Muscle of arm (tissue), 12 donors: ENCODE data around the gene TNRC18. TPM values are rescaled to one million over a fixed set of nuclear protein-coding genes. Genes with fewer than 3 reads are reported as not detected.
"Not testable (repeated sequence)": the region's sequence is repeated elsewhere in the genome, so short reads cannot be mapped to it uniquely, and the experiment has no call there.

Source experiments
- DNase-seq: peaks from one replicate; pipeline ENCODE4 v3.0.0-alpha.2; 2013
- polyA plus RNA-seq, 12 donors: library from polyadenylated mRNA; unstranded; fragments of 120-200 nt; gene quantifications; one replicate each; pipeline ENCODE4 v1.2.1, GENCODE V29; 2013; ENCODE audit not compliant: insufficient read length in 12 of 12

Gene TNRC18
- polyA plus RNA-seq, 12 donors: 38.0 to 122 (median 44.6) TPM; not detected in 1

DNA sequence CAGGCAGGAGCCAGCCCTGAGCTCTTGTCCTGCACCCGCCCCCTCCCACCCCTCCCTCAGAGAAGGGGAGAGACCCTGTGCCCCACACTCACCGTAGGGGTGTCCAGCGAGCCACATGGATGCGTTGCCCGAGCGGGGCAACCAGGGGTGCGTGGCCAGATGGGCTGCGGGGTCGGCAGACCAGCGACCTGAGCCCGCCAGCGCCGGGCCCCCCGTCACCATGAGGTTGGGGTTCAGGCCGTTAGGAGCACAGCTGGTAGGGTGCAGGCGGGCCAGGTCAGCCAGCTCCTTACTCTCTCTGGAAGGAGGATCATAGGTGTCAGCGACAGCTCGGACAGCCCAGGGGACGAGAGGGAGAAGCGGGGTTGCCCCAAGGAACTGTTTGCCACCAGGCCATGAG is 46.4 kb downstream of the TNRC18 start:
- DNase-seq: no peak

DNA sequence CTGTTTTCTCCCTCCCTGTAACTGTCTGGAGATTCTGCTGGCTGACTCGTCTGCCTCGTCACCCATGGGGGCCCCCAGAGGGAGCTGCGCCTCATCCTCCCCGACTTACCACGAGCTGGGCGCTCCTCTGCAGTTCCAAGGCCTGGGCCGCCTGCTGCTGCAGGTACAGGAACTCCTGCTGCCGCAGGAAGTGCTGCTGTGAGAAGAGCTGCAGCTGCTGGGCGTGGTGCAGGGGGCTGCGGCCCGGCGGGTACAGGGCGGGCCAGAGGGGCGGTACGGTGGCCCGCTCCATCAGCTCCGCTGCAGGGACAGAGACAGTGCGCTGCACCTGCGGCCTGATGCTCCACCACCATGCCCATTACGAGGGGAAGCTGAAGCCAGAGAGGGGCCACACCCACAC is 47.7 kb downstream of the TNRC18 start:
- DNase-seq: no peak

DNA sequence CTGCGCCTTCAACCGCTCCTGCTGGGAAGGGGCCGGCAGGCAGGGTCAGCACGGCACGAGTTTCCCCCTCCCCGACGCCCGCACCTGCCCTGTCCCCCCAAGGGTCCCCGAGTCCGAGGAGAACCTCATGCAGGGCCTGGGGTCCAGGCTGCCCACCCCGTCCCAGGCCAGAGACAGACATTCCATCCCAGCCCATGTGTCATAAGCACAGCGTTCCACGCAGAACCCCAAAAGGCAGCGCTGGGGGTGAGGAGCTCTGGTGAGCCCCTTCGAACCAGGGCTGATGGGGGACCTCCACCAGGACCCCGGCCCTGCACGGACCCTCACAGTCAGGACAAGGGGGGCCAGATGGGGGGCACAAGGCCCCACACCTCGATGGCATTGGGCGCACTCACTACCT is 49.2 kb downstream of the TNRC18 start:
- no peak for DNase-seq

DNA sequence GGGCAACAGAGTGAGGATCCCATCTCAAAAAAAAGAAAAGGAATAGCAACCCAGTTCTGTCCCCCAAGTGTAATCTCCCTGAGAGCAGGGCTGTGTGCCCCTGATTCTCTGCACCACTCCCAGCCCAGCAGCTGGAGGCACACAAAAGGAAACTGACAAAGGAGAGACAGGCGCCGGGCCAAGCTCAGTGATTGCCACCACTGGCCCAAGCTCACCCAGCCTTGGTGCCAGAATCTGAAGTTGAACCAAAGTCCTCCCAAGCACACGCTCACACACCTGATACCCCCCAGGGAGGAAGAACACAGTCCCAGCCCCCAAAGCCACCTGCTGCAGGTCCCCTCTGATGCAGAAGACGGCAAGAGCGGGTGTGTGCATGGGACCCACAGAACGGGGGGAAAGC is 50.3 kb downstream of the TNRC18 start:
- no peak for DNase-seq

DNA sequence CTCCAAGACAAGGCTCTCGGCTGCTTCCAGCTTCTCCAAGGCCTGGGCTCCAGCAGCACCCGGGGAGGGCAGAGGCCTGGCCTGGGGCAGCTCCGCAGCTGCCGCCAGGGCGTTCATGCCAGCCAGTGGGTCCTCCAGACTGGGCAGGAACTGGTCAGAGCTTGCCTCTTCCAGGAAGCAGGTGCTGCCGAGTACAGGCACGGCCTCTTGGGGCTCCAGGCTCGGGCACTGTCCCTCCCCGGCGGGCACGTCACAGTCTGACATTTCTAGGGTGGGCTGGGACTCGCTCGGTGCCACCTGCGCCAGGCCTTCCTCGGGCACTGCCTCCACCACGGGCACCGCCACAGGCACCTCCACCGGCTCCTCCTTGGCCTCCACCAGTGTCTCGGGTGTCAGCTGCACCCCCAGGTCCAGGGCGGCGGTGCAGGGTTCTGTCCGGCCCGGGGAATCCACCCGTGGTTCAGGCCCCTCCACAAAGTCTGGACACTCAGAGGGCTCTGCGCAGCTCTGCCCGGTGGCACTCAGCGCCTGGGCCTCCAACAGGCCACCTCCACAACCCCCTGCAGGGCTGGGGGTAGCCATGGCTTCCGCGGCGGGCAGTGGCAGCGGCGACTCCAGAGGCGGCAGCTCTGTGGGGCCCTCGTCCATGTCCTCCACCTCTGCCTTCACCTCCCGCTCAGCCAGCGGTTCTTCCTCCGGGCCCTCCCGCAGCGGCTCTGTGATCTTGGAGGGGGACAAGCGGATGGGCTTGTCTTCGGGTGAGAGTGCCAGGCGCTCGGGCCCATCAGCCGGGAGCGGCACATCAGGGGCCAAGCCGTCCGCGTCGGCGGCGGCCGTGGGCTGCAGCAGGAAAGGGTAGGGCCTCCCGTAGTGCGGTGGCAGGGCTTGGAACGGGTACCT is 52.9 kb downstream of the TNRC18 start:
- DNase-seq: no peak

DNA sequence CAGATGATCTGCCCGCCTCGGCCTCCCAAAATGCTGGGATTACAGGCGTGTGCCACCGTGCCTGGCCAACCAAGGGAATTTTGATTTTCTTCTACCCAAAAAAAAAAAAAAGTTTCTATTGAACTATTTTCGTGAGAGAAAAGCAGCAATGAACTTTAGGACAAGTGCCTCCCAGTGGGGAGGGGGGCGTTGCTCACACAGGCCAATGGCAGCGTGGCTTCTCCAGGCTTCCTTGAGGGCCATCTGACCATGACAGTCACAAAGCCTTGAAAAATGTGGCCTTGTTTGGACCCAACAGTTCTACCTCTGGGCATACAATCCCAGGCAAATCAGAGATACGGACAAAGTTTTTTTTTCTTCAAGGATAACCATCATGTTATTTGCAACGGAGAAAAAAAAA is 56.0 kb downstream of the TNRC18 start:
- no peak for DNase-seq

DNA sequence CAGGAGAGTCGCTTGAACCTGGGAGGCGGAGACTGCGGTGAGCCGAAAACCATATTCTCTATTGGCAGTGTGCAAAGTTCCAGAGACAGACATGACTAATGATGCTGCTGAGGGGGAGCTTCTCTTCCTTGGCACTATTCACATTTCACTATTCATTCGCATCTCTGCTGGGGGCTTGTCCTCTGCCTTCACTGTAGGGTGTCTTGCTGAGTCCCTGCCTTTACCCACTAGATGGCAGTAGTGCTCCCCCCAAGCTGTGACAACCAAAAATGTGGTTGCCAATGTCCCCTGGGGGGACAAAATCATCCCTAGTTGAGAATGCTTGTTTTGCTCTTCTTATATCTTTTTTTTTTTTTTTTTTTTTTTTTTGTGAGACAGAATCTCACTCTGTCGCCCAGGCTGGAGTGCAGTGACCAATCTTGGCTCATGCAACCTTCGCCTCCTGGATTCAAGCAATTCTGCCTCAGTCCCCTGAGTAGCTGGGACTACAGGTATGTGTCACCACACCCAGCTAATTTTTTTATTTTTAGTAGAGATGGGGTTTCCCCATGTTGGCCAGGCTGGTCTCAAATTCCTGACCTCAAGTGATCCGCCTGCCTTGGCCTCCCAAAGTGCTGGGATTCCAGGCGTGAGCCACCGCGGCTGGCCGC is 57.5 kb downstream of the TNRC18 start:
- DNase-seq: peak; percentile 84

DNA sequence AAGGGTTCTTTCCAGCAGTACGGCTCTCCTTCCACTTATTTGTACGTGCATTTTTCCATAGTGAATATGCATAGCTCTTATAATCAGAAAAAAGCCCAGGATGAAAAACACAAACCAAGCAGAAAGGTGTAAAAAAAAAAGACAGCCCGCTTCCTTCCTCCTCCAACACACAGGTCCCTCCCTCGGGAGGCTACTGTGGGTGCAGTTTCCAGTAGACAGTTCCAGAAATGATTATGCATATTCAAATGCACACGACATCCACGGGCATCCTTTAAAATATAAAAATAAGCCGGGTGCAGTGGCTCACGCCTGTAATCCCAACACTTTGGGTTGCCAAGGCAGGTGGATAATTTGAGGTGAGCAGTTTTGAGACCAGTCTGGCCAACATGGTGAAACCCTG is 59.9 kb downstream of the TNRC18 start:
- no peak for DNase-seq

DNA sequence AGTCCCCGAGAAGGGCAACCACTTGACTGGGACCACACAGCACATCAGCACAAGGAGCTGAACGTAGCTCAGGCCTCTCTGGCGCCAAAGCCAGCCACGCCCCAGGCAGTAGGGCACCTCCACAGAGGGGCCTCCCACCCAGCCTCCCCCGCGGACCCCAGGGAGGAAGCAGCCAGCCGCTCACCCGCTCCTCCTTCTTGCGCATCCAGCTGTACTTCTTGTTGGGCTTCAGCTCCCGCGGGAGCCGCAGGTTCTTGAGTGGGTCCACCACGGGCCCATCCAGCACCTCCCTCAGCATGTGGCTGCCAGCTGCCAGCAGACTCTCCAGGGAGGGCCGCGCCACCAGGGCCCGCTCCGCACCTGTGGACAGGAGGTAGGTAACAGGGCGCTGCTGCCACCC is 61.2 kb downstream of the TNRC18 start:
- no peak for DNase-seq

DNA sequence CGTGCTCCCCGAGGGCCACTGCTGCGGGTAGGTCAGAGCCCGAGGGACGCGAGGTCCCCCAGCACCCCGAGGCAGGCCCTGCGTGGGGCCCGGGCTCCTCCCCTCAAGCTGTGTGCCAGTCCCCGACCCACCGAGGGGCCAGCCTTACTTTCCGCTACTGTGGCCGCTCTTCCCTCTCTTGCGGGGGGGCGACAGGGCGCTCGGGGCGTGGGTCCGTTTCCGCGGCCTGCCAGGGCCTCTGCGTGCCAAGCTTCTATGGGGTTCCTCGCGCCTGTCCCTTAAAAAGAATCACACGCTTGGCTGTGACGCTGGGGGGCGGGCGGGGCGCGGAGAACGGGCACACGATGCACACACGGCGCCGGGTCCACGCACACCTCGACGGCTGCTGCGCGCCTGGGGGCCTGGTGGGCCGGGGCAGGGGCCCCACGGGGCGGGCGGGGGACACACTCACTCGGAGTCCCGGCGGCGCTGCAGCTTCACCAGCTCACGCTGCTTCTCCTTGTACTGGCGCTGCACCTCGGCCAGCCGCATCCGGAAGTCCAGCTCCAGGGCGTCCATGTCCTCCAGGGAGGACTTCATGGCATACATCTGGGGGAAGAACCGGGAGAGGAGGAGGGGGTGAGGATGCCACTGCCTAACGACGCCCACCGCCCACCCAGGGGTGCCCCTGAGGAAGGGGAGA is 62.0 kb downstream of the TNRC18 start:
- DNase-seq: no peak

DNA sequence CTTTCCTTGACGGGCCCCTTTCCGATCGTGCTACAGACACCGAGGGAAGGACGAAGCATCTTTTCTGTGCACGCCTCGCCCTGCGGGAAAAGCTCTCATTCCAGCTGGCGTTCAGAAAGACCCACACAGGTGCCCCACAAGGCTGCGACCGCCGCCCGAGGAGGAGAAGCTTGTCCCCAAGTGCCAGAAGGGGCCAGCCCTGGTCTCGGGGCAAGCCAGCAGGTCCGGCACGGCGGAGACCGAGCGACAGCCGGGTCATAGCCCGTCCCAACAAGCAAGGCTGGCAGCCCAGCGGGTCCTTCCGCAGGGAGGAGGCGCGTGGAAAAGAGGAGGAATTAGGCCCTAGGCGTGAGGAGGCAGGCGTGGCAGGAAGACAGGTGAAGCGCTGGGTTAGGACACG is 62.7 kb downstream of the TNRC18 start:
- no peak for DNase-seq

DNA sequence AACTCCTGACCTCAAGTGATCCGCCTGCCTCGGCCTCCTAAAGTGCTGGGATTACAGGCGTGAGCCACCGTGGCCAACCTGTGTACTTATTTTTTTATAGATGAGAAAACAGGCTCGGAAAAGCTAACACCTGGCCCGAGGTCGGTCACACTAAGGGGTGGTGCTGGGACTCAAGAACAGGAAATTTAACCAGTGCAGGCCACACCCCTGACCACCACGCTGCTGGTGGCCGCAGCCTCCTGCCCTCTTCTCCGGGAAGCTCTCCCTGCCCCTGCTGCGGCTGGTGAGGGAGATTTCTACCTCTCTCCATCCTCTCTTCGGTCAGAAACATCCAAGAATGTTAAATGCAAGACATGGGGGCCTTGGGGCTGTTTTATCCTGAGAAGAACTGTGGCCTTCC is 63.2 kb downstream of the TNRC18 start:
- DNase-seq: no peak

DNA sequence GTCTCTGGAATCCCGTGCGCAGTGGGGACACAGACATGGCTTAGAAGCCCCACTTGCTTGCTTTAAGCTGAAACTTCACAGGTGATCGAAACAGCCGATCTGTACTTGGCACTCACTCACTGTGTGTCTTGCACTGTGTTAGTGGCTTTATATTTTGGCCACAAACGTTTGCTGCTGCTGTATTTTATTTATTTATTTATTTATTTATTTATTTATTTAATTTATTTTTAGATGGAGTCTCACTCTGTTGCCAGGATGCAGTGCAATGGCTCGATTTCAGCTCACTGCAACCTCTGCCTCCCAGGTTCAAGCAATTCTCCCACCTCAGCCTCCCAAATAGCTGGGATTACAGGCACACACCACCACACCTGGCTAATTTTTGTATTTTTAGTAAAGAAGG is 63.6 kb downstream of the TNRC18 start:
- DNase-seq: not testable (repeated sequence)

DNA sequence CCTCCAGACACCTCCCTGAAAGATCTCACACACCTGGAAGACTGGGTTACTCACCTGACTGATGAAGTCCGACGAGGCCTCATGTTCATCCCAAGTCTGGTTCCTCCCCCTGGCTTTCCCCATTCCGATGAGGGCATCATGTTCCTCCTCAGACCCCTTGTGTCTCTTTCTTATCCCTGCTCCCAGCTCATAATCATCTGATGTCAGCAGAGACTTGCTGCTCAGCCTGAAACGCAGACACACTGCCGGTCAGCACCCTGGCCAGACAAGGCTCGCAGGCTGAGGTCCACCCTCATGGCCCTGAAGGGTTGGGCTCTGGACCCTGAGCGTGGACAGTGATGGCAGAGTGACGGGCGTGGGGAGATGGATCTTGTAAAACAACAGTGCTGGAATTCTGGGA is 64.3 kb downstream of the TNRC18 start:
- DNase-seq: no peak

DNA sequence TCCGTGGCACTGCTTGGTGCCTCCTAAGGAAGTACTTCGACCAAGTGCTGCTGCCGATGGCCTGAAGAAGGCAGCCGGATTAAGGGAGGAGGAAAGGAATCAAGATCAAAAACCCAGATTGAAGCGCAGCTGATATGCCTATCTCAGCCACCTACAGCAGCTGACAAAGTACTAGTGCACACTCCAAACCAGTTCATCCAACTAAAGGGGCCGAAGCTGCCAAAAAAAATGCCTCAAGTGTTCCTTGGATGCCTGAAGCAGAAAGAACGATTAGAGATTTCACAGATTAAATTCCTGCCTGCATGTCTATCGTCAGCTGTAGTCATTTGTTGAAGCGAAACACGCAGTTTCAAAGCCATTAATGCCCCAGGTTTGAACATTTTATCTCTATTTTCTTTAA is 65.7 kb downstream of the TNRC18 start:
- no peak for DNase-seq

DNA sequence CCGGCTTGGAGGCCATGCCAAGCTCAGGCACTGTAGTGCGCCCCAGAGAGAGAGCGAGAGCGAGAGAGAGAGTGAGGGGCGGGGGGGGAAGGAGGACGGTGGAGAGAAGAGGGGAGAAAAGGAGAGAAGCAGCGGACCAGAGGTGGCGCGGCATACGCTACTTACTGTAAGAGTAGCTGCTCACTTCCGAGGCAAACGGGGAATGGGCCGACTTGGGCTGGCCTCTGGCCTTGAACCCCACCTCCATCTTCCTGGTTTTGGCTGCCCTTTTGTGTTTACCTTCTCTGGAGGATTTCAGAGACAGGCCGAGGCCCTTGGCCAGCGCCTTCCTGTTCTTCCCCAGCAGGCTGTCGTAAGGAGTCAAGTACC is 66.9 kb downstream of the TNRC18 start:
- DNase-seq: no peak

DNA sequence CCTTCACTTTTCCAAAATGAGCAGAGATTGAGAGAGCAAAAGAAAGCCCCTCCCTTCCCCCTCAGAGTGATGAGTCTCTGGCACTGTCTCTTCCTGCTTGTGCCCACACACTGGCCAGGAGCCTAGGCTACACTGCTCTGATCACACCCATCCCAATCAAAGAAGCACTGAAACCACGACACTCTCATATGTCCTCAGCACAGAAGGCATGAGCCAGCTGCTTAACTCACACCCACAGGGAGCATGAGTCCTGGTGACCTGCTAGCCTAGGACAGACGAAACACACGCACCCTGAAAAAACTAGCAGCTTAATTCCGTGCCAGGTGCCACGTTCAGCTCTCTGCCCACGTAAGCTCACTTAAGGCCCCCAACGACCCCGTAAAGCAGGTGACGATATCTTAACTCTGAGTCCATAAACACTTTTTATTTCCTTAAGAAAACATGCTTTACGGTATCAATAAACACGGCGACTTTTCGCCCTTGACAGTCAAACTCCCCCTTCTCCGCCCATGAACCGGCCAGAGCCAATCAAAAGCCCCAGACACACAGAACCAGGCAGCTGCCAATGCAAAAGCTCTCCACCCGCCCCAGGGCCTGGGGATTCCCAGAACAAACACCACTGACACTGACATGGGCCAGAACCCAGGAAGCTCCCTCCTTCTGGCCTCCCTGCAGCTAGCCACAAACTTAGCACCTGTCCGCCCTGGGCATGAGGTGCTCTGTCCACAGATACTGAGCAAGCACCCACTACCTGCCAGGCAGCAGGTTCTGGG is 69.0 kb downstream of the TNRC18 start:
- DNase-seq: no peak

DNA sequence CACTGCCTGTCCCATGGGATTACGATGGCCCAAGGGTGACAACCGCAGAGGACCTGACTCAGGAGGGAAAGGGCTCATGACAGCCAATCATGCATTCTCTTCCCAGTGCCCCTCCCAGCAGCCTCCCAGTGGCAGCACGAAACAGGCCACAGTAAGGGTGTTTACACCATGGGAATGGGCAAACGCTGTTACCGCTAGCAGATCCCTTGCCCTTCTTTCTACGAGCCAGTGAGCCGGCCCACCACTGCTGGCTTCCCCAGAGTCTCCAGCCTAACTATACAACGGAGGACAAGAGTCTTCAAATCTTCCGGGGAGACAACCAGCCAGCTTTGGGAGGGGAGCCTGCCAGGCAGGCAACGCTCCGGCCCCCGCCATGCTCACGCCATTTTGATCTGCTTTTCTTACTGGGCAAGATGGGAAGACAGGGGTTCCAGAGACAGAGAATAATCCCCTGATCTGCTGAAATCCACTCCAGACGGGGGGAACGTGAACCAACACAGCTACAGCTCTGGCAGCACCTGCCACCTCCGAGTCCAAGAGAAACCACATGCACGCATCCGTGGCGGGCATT is 71.1 kb downstream of the TNRC18 start:
- no peak for DNase-seq

DNA sequence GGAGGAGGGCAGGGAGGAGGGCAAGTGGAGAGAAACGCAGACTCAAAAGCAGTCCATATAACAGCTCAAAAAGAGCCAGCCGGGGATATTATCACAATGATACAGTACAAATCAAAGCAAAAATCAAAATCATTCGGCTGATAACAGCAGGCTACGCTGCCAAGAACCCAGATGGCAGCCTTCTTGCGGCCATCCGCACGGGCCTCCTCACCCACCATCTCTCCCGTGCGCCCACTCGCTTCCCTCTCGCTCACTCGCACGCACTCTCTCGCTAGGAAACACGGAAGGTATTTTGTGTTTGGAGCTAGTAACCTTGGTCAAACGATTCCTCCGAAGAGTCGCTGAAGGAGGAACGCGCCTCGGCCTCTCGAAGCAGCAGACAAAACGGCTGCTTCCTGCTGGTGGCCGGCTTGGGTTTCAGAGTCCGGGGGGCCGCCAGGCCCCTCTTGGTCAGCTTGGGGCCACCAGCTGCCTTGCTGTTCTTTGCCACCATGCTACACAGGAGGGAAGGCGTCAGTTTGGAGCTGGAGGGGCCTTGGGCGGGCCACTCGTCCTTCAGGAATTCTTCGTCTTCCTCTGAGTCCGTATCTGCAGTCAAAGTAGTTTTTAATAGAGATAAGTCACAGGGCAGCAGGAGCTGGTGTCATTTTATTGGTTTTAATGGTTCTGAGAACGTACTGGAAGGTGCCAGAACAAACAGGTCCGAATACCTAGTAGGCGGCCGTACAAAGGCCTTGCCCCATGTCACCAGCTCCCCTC is 71.9 kb downstream of the TNRC18 start:
- no peak for DNase-seq

DNA sequence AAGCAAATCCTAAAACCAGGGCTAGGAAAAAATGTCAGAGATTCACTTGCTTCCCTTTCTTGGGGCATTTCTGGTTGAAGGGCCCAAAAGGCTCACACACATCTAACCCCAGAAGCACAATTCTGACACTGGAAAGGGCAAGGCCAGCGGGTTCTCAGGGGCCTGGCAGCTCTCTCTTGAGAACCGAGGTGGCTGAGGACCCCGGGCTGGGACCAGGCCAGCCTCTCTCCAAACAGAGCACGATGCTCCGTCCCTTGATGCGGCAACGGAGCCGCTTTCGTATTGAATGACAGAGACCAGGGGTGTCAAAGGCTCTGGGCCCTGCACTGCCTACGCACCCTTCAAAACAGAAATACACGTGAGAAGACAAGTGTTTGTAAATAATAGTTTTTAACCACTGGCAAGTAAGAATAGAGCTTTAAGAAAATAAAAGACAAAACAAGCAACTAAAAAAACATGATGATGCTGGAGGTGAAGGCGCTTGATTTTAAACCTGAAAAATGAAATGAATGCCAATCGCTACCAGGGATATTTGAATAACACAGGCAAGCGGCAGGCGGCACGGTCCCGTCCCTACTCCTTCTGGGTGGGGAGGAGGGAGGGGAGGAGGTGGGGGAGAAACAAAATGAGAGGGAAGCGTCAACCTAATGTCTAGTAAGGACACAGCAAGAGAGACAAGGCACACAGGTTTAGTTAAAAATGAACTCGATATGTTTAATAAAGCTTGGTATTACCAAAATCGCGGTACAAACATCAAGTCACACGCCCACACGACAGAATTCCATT is 72.8 kb downstream of the TNRC18 start:
- DNase-seq: no peak
